Natural killer cell treated with Interleukin-12 subunit alpha and Interleukin-12 subunit beta and Interleukin-15 and Interleukin-18, amount 100 ng/mL, for 72 hours (primary cell): ENCODE data around the gene GSTM5. TPM values are rescaled to one million over a fixed set of nuclear protein-coding genes. Genes with fewer than 3 reads are reported as not detected.
"Not testable (repeated sequence)": the region's sequence is repeated elsewhere in the genome, so short reads cannot be mapped to it uniquely, and the experiment has no call there.

Source experiments
- ATAC-seq, 2 donors: fragments of 150-1000 bp; cut with Tn5 transposase in 1 of 2; sonication (Bioruptor Pico), chemical (Tn5 transposase) in 1 of 2; 2 replicates each; pipeline ENCODE4 v1.10.0; 2021
- DNase-seq: peaks from one replicate; pipeline ENCODE4 v3.0.0; 2022; ENCODE audit warnings: low spot score
- H3K27ac Mint-ChIP-seq, 2 donors: 1 replicate in 1 of 2; 2 replicates in 1 of 2; pipeline ENCODE4 v1.8.0; 2022; ENCODE audit warnings: mixed read lengths in 2 of 2, mild to moderate bottlenecking in 1 of 2, moderate library complexity in 1 of 2
- H3K27me3 Mint-ChIP-seq, 2 donors: 1 replicate in 1 of 2; 2 replicates in 1 of 2; pipeline ENCODE4 v1.8.0; 2022; ENCODE audit warnings: mixed read lengths in 2 of 2
- H3K36me3 Mint-ChIP-seq: one replicate; pipeline ENCODE4 v1.8.0; 2022; ENCODE audit warnings: mixed read lengths
- H3K4me1 Mint-ChIP-seq, 2 donors: 1 replicate in 1 of 2; 2 replicates in 1 of 2; pipeline ENCODE4 v1.8.0; 2022; ENCODE audit warnings: low read depth in 2 of 2, mixed read lengths in 2 of 2, mild to moderate bottlenecking in 1 of 2
- H3K4me3 Mint-ChIP-seq: one replicate; pipeline ENCODE4 v1.8.0; 2022; ENCODE audit warnings: mixed read lengths
- H3K9me3 Mint-ChIP-seq: 2 replicates; pipeline ENCODE4 v1.8.0; 2022; ENCODE audit warnings: mixed read lengths
- total RNA-seq, 2 donors: library from RNA; stranded (reverse); gene quantifications; one replicate each; pipeline ENCODE4 v1.2.3, GENCODE V29; 2022

GSTM5 gene
- total RNA-seq, 2 donors from 2014 or later: not detected

GRCh38 chr1:109726728-109727373 is 14.8 kb downstream of the GSTM5 start:
- ATAC-seq: no peak
- no peaks in the 10 kb centered on the region for H3K4me1 Mint-ChIP-seq
- no peaks in the 10 kb centered on the region for H3K36me3 Mint-ChIP-seq
- H3K9me3 Mint-ChIP-seq: no peaks in the 10 kb centered on the region
- no peak for DNase-seq
- no peak overlapping the region for H3K27ac Mint-ChIP-seq
- peaks cover 0 to 13% of the 10 kb centered on the region in 2 donors for H3K27me3 Mint-ChIP-seq
- no peak overlapping the region for H3K4me3 Mint-ChIP-seq

- DNase-seq (no peak), ATAC-seq (no peak)
- H3K9me3 Mint-ChIP-seq: no peaks in the 10 kb centered on the region
- no peak overlapping the region for H3K27ac Mint-ChIP-seq
- H3K27me3 Mint-ChIP-seq: peaks cover 12 to 19% of the 10 kb centered on the region in 2 donors
- no peak overlapping the region for H3K4me3 Mint-ChIP-seq
- H3K4me1 Mint-ChIP-seq: no peaks in the 10 kb centered on the region
- no peaks in the 10 kb centered on the region for H3K36me3 Mint-ChIP-seq
These were observed 16.8 kb downstream of the GSTM5 start for GRCh38 chr1:109728870-109729269.

GRCh38 chr1:109730666-109731065 is 18.6 kb downstream of the GSTM5 start:
- Mint-ChIP-seq H3K4me3 (no peak overlapping the region), H3K36me3 (no peaks in the 10 kb centered on the region), H3K9me3 (no peaks in the 10 kb centered on the region), H3K27me3 (peaks cover 12 to 18% of the 10 kb centered on the region in 2 donors), H3K4me1 (no peaks in the 10 kb centered on the region), H3K27ac (no peak overlapping the region)
- DNase-seq (no peak), ATAC-seq (no peak)

GRCh38 chr1:109732390-109732881 is 20.4 kb downstream of the GSTM5 start:
- ATAC-seq: no peak
- Mint-ChIP-seq H3K4me3 (no peak overlapping the region), H3K4me1 (no peaks in the 10 kb centered on the region), H3K27me3 (peaks cover 17 to 23% of the 10 kb centered on the region in 2 donors), H3K27ac (no peak overlapping the region), H3K36me3 (no peaks in the 10 kb centered on the region), H3K9me3 (no peaks in the 10 kb centered on the region)
- no peak for DNase-seq

- Mint-ChIP-seq H3K9me3 (no peaks in the 10 kb centered on the region), H3K27ac (no peak overlapping the region), H3K27me3 (peaks cover 22 to 30% of the 10 kb centered on the region in 2 donors), H3K36me3 (no peaks in the 10 kb centered on the region), H3K4me1 (no peaks in the 10 kb centered on the region), H3K4me3 (no peak overlapping the region)
- ATAC-seq: no peak
- no peak for DNase-seq
These were observed 21.3 kb downstream of the GSTM5 start for GRCh38 chr1:109733236-109733870.

- Mint-ChIP-seq H3K27me3 (peaks cover 28 to 37% of the 10 kb centered on the region in 2 donors), H3K27ac (no peak overlapping the region), H3K4me1 (peaks cover 7 to 8% of the 10 kb centered on the region in 2 donors), H3K4me3 (peak overlapping the region; percentile 73), H3K36me3 (no peaks in the 10 kb centered on the region), H3K9me3 (no peaks in the 10 kb centered on the region)
- peak; percentile 97 to 99 for ATAC-seq
- DNase-seq: peak; percentile 85
These were observed 27.9 kb downstream of the GSTM5 start for GRCh38 chr1:109739738-109740614.

- Mint-ChIP-seq H3K9me3 (no peaks in the 10 kb centered on the region), H3K4me3 (peak within 1 kb of the TSS; percentile 73), H3K27me3 (peaks cover 31 to 45% of the 10 kb centered on the region in 2 donors), H3K27ac (no peak within 1 kb of the TSS), H3K4me1 (peaks cover 7 to 8% of the 10 kb centered on the region in 2 donors), H3K36me3 (no peaks in the 10 kb centered on the region)
- no peak for ATAC-seq
- no peak for DNase-seq
These were observed 28.7 kb downstream of the GSTM5 start, which contains the start of gene GSTM3 for GRCh38 chr1:109740615-109741373. Gene GSTM3, minus strand, starts transcription at chr1:109741038. Its CDS starts 751 bp downstream, at chr1:109740287.

GRCh38 chr1:109748311-109748710 is 36.3 kb downstream of the GSTM5 start:
- H3K27me3 Mint-ChIP-seq: peaks cover 20 to 21% of the 10 kb centered on the region in 2 donors
- H3K36me3 Mint-ChIP-seq, H3K27ac Mint-ChIP-seq, DNase-seq, ATAC-seq, H3K4me1 Mint-ChIP-seq, H3K9me3 Mint-ChIP-seq, H3K4me3 Mint-ChIP-seq: not testable (repeated sequence)

GRCh38 chr1:109749221-109749620 is 37.2 kb downstream of the GSTM5 start:
- ATAC-seq: no peak
- Mint-ChIP-seq H3K9me3 (no peaks in the 10 kb centered on the region), H3K36me3 (no peaks in the 10 kb centered on the region), H3K27me3 (peaks cover 20 to 21% of the 10 kb centered on the region in 2 donors), H3K27ac (no peak overlapping the region), H3K4me1 (no peaks in the 10 kb centered on the region), H3K4me3 (no peak overlapping the region)
- DNase-seq: no peak

GRCh38 chr1:109750241-109750882 is 38.3 kb downstream of the GSTM5 start:
- Mint-ChIP-seq H3K4me1 (no peaks in the 10 kb centered on the region), H3K27me3 (peaks cover 14 to 15% of the 10 kb centered on the region in 2 donors), H3K36me3 (no peaks in the 10 kb centered on the region), H3K4me3 (no peak overlapping the region), H3K9me3 (no peaks in the 10 kb centered on the region), H3K27ac (no peak overlapping the region)
- DNase-seq (no peak), ATAC-seq (no peak)

GRCh38 chr1:109750920-109751319 is 38.9 kb downstream of the GSTM5 start:
- Mint-ChIP-seq H3K9me3 (no peaks in the 10 kb centered on the region), H3K36me3 (no peaks in the 10 kb centered on the region), H3K4me1 (no peaks in the 10 kb centered on the region), H3K27me3 (peaks cover 9 to 15% of the 10 kb centered on the region in 2 donors), H3K4me3 (no peak overlapping the region), H3K27ac (no peak overlapping the region)
- DNase-seq (no peak), ATAC-seq (no peak)

GRCh38 chr1:109751531-109752260 is 39.6 kb downstream of the GSTM5 start:
- Mint-ChIP-seq H3K4me1 (no peaks in the 10 kb centered on the region), H3K4me3 (no peak overlapping the region), H3K27ac (no peak overlapping the region), H3K36me3 (no peaks in the 10 kb centered on the region), H3K27me3 (peaks cover 9 to 12% of the 10 kb centered on the region in 2 donors), H3K9me3 (no peaks in the 10 kb centered on the region)
- peak; percentile 32 to 59 for ATAC-seq
- DNase-seq: peak; percentile 54
